HCT116 (cell line): ENCODE data around the gene PLCXD1. TPM values are rescaled to one million over a fixed set of nuclear protein-coding genes. Genes with fewer than 3 reads are reported as not detected.

ENCODE experiments used
- ATAC-seq: fragments of 200-7000 bp; cut with Tn5 transposase; 2 replicates; pipeline ENCODE4 v1.9.1; 2020; ENCODE audit warnings: mild to moderate bottlenecking, moderate library complexity
- BruUV-seq: library from RNA; stranded (reverse); fragments of 400-500 nt; replicated peaks from 2 replicates; lab custom pipeline; 2021; lab: Mats Ljungman, UMichigan
- CTCF ChIA-PET: fragments of 300-600 bp; sonication (Branson Sonifier 250); formaldehyde crosslinking; loops from one replicate; lab custom pipeline; 2021; ENCODE audit warnings: antibody characterized with exemption; lab: Charles Lee
- POLR2A ChIA-PET: fragments of 300-600, 350-600 bp; sonication (Branson Sonifier 250); formaldehyde crosslinking; loops from one replicate; lab custom pipeline; 2021; ENCODE audit warnings: antibody characterized with exemption; lab: Charles Lee
- RAD21 ChIA-PET, 2 experiments: fragments of 300-600 bp; sonication (Branson Sonifier 250); formaldehyde crosslinking; loops; one replicate each; lab custom pipeline; 2023; ENCODE audit warnings: low total read pairs in 2 of 2; ENCODE audit not compliant: uncharacterized antibody in 2 of 2, unreplicated experiment in 2 of 2, low non-redundant PET in 1 of 2; lab: Charles Lee
- DNase-seq: peaks from one replicate; pipeline ENCODE4 v3.0.0-alpha.2; 2010; ENCODE audit warnings: low read depth, low spot score
- H2AFZ ChIP-seq: fragments of 200-600 bp; shearing (Covaris generic), sonication (generic); 2 replicates; pipeline ENCODE4 v1.6.1; 2017; ENCODE audit warnings: low read depth, mixed run types, mixed read lengths, antibody characterized with exemption, low read length; ENCODE audit not compliant: poor library complexity, severe bottlenecking
- H3K27ac ChIP-seq: 2 replicates; pipeline ENCODE4 v1.5.1; 2012; ENCODE audit warnings: low read depth, low read length
- H3K27me3 ChIP-seq: fragments of 200-600 bp; sonication (generic); 2 replicates; pipeline ENCODE4 v1.6.1; 2016; ENCODE audit warnings: mixed run types, low read length, mixed read lengths; ENCODE audit not compliant: insufficient read depth
- H3K36me3 ChIP-seq, 2 experiments: fragments of 200-500 bp in 1 of 2; fragments of 200-600 bp in 1 of 2; sonication (Bioruptor generic) in 1 of 2; sonication (generic) in 1 of 2; 2 replicates each; pipeline versions ENCODE4 v1.5.1 to v1.6.1; 2014 to 2016; ENCODE audit warnings: low read length in 2 of 2, inconsistent platforms in 1 of 2, mixed read lengths in 1 of 2, mixed run types in 1 of 2; ENCODE audit not compliant: insufficient read depth in 2 of 2, control insufficient read depth in 1 of 2
- H3K4me1 ChIP-seq, 2 experiments: fragments of 200-600 bp in 1 of 2; sonication (generic) in 1 of 2; 2 replicates each; pipeline versions ENCODE4 v1.5.1 to v1.6.1; 2012 to 2017; ENCODE audit warnings: low read length in 2 of 2, inconsistent platforms in 1 of 2, mild to moderate bottlenecking in 1 of 2, mixed read lengths in 1 of 2, mixed run types in 1 of 2, moderate library complexity in 1 of 2; ENCODE audit not compliant: insufficient read depth in 2 of 2, control insufficient read depth in 1 of 2
- H3K4me2 ChIP-seq: fragments of 200-600 bp; sonication (generic); 2 replicates; pipeline ENCODE4 v1.6.1; 2017; ENCODE audit warnings: mixed run types, low read length, mixed read lengths
- H3K4me3 ChIP-seq, 2 experiments: fragments of 200-600 bp in 1 of 2; sonication (generic) in 1 of 2; replicated peaks in 1 of 2; 2 replicates each; pipeline ENCODE4 v1.5.1; 2011 to 2016; ENCODE audit warnings: low read length in 2 of 2, control low read depth in 1 of 2, low read depth in 1 of 2, mild to moderate bottlenecking in 1 of 2, mixed read lengths in 1 of 2, mixed run types in 1 of 2
- H3K79me2 ChIP-seq: fragments of 200-600 bp; sonication (generic); 2 replicates; pipeline ENCODE4 v1.6.1; 2017; ENCODE audit warnings: mild to moderate bottlenecking, mixed run types, low read length, moderate library complexity, mixed read lengths; ENCODE audit not compliant: insufficient read depth
- H3K9ac ChIP-seq: fragments of 200-600 bp; sonication (generic); 2 replicates; pipeline ENCODE4 v1.6.1; 2016; ENCODE audit warnings: low read length, mixed read lengths
- H3K9me2 ChIP-seq: fragments of 200-600 bp; sonication (generic), shearing (Covaris generic); 2 replicates; pipeline ENCODE4 v1.6.1; 2017; ENCODE audit warnings: mixed run types, mild to moderate bottlenecking, moderate library complexity; ENCODE audit not compliant: insufficient read depth
- H3K9me3 ChIP-seq, 2 experiments: fragments of 200-500 bp in 1 of 2; fragments of 200-600 bp in 1 of 2; sonication (Bioruptor generic) in 1 of 2; sonication (generic) in 1 of 2; 2 replicates each; pipeline ENCODE4 v1.6.1; 2014 to 2017; ENCODE audit warnings: low read length in 2 of 2, mixed read lengths in 2 of 2, inconsistent platforms in 1 of 2, low read depth in 1 of 2, mild to moderate bottlenecking in 1 of 2, mixed run types in 1 of 2, moderate library complexity in 1 of 2; ENCODE audit not compliant: control insufficient read depth in 1 of 2, insufficient read depth in 1 of 2
- H4K20me1 ChIP-seq: fragments of 200-600 bp; sonication (generic), shearing (Covaris generic); 2 replicates; pipeline ENCODE4 v1.6.1; 2017; ENCODE audit warnings: mixed run types, mild to moderate bottlenecking, moderate library complexity; ENCODE audit not compliant: insufficient read depth
- CTCF ChIP-seq, 3 experiments: fragments of 200-600 bp in 1 of 3; sonication (generic) in 1 of 3; IDR thresholded peaks in 2 of 3; conservative IDR thresholded peaks in 1 of 3; 2 replicates each; pipeline ENCODE4 v1.5.1; 2012 to 2017; ENCODE audit warnings: low read depth in 2 of 3, low read length in 2 of 3, antibody characterized with exemption in 1 of 3, borderline replicate concordance in 1 of 3, control low read depth in 1 of 3, mild to moderate bottlenecking in 1 of 3, mixed read lengths in 1 of 3, mixed run types in 1 of 3, moderate library complexity in 1 of 3; ENCODE audit not compliant: insufficient read depth in 1 of 3
- EZH2phosphoT487 ChIP-seq: fragments of 200-600 bp; IDR thresholded peaks from 2 replicates; pipeline ENCODE4 v1.6.1; 2018; ENCODE audit warnings: antibody characterized with exemption, borderline replicate concordance
- RAD21 ChIP-seq: IDR thresholded peaks from 2 replicates; pipeline ENCODE4 v1.6.1; 2012; ENCODE audit warnings: low read depth, mild to moderate bottlenecking
- YY1 ChIP-seq: IDR thresholded peaks from 2 replicates; pipeline ENCODE4 v1.6.1; 2011; ENCODE audit warnings: low read length, low read depth, moderate library complexity, mild to moderate bottlenecking; ENCODE audit not compliant: insufficient replicate concordance; ENCODE audit errors: extremely low read depth
- ZBTB33 ChIP-seq: IDR thresholded peaks from 2 replicates; pipeline ENCODE4 v1.6.1; 2011; ENCODE audit warnings: mild to moderate bottlenecking, low read length, moderate library complexity; ENCODE audit not compliant: insufficient replicate concordance; ENCODE audit errors: extremely low read depth
- intact Hi-C: fragments of 100-400 bp; cut with micrococcal nuclease; formaldehyde crosslinking; loops from 2 replicates; pipeline ENCODE4 v1.10.0; 2022
- total RNA-seq: library from RNA; stranded (reverse); gene quantifications from one replicate; pipeline ENCODE4 v1.2.1, GENCODE V29; 2021; ENCODE audit not compliant: unreplicated experiment
- TF ChIP-seq, protein P1 (sequence below): IDR thresholded peaks from 2 replicates; pipeline ENCODE4 v1.6.1; 2012

Gene PLCXD1
- total RNA-seq, 1 experiment from 2014 or later, result 26.3 TPM

GRCh38 chrX:352582-353314, 71.6 kb downstream of the PLCXD1 start:
- H3K79me2 ChIP-seq, result no peaks in the 10 kb centered on the region
- no peaks in the 10 kb centered on the region for H3K27me3 ChIP-seq
- intact Hi-C loops, result no loop called here
- no peak overlapping the region for H3K9ac ChIP-seq
- ChIA-PET RAD21 (no interaction called here), POLR2A (no interaction called here), CTCF (no interaction called here)
- TF ChIP-seq, protein P1, sequence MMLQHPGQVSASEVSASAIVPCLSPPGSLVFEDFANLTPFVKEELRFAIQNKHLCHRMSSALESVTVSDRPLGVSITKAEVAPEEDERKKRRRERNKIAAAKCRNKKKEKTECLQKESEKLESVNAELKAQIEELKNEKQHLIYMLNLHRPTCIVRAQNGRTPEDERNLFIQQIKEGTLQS, result no peak
- TF ChIP-seq ZBTB33, result no peak
- TF ChIP-seq CTCF (IDR thresholded peaks at IDR 0.05 in 2 of 3, conservative IDR thresholded peaks at IDR 0.05 in 1 of 3; ENCODE audit: borderline replicate concordance in 1 of 3, insufficient read depth in 1 of 3, low read depth in 2 of 3, low read length in 2 of 3), result no peak
- no peak for TF ChIP-seq YY1
- TF ChIP-seq EZH2phosphoT487, result no peak
- TF ChIP-seq RAD21, result no peak
- no peaks in the 10 kb centered on the region for H3K9me3 ChIP-seq
- H3K4me1 ChIP-seq, result no peaks in the 10 kb centered on the region
- no peak overlapping the region for H3K4me2 ChIP-seq
- H2AFZ ChIP-seq, result no peak overlapping the region
- no TSS peak for BruUV-seq
- no peaks in the 10 kb centered on the region for H3K9me2 ChIP-seq
- no peaks in the 10 kb centered on the region for H4K20me1 ChIP-seq
- DNase-seq (no peak), ATAC-seq (no peak)
- no peak overlapping the region for H3K4me3 ChIP-seq
- no peaks in the 10 kb centered on the region for H3K36me3 ChIP-seq
- H3K27ac ChIP-seq, result no peak overlapping the region

Other genes with a start within 250 kb of the PLCXD1 start
- 41.6 TPM for gene GTPBP6, start 37.4 kb downstream of the PLCXD1 start, total RNA-seq
- 19.1 TPM for gene PPP2R3B, start 105.5 kb downstream of the PLCXD1 start, total RNA-seq